ACC112 (cell line): Measurements from ENCODE around the gene CACNA1E.

Experiments used
- H2AFZ ChIP-seq: fragments of 200-600 bp; sonication (generic); one replicate; pipeline ENCODE4 v1.6.0; 2017; ENCODE audit warnings: antibody characterized with exemption, low read length; ENCODE audit not compliant: unreplicated experiment
- H3K27ac ChIP-seq: fragments of 200-600 bp; sonication (generic); 2 replicates; pipeline ENCODE4 v1.5.1; 2014; ENCODE audit warnings: low read depth, mild to moderate bottlenecking, antibody characterized with exemption, low read length, moderate library complexity
- H3K27me3 ChIP-seq: fragments of 200-600 bp; sonication (generic); 2 replicates; pipeline ENCODE4 v1.6.1; 2014; ENCODE audit warnings: mild to moderate bottlenecking, antibody characterized with exemption, low read length, moderate library complexity, mixed read lengths; ENCODE audit not compliant: insufficient read depth
- H3K36me3 ChIP-seq: fragments of 200-600 bp; sonication (generic); 2 replicates; pipeline ENCODE4 v1.6.1; 2016; ENCODE audit warnings: mild to moderate bottlenecking, antibody characterized with exemption, low read length, moderate library complexity, mixed read lengths; ENCODE audit not compliant: insufficient read depth
- H3K4me1 ChIP-seq: fragments of 200-600 bp; sonication (generic); one replicate; pipeline ENCODE4 v1.6.1; 2016; ENCODE audit warnings: low read length, mixed read lengths; ENCODE audit not compliant: insufficient read depth, unreplicated experiment, control insufficient read depth
- H3K4me3 ChIP-seq: fragments of 200-600 bp; sonication (generic); 2 replicates; pipeline ENCODE4 v1.5.1; 2014; ENCODE audit warnings: mild to moderate bottlenecking, low read depth, low read length
- H3K79me2 ChIP-seq: fragments of 200-600 bp; sonication (generic); one replicate; pipeline ENCODE4 v1.6.0; 2016; ENCODE audit warnings: low read length; ENCODE audit not compliant: control insufficient read depth, unreplicated experiment, insufficient read depth

Gene CACNA1E

DNA sequence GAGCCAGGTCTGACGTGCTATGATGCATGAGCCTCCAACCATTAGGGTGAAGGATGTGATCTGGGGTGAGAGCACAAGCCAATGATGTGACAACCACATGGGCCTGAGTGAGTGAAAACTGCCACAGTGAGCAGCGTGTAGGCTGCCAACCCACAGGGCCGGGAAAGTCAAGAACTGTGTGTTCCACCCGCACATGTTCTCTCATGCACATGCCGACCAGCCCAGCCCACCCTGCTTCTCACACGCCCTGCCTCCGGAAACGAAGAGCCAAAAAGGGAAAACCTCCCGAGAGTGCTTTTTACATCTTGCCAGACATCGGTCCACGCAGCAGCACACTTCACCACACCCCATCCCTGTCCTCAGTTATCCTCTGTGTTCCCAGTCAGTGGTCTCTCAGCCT lies 197.0 kb downstream of the CACNA1E start:
- Histone ChIP-seq H3K36me3 (no peaks in the 10 kb centered on the region), H3K27me3 (no peaks in the 10 kb centered on the region), H3K79me2 (no peaks in the 10 kb centered on the region), H3K4me1 (no peaks in the 10 kb centered on the region), H3K4me3 (no peak overlapping the region), H2AFZ (no peak overlapping the region), H3K27ac (no peak overlapping the region)

DNA sequence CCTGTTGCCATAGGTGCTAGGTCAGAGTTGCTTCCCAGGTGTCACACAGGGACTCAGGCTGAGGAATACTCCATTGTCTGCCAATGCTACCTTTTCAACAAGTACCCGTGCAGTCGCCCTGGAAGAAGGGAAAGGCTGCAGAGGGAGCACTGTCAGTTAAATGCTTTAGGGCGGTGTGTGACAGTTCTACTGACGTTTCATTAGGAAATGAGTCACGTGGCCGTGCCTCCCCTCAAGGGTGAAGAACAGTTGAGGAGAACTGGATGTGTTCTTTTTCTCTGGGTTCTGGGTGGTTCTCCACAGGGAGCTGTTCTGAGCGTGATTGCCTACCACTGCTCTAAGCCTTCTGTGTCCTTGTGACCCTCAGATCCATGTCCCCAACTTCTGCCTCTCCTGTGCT lies 197.6 kb downstream of the CACNA1E start:
- Histone ChIP-seq H3K27me3 (no peaks in the 10 kb centered on the region), H2AFZ (no peak overlapping the region), H3K27ac (no peak overlapping the region), H3K4me1 (no peaks in the 10 kb centered on the region), H3K36me3 (no peaks in the 10 kb centered on the region), H3K79me2 (no peaks in the 10 kb centered on the region), H3K4me3 (no peak overlapping the region)

GRCh38 chr1:181685211-181685610 lies 201.9 kb downstream of the CACNA1E start:
- no peaks in the 10 kb centered on the region for H3K4me1 ChIP-seq
- H3K4me3 ChIP-seq, result no peak overlapping the region
- no peak overlapping the region for H3K27ac ChIP-seq
- no peaks in the 10 kb centered on the region for H3K36me3 ChIP-seq
- H3K27me3 ChIP-seq, result no peaks in the 10 kb centered on the region
- H3K79me2 ChIP-seq, result no peaks in the 10 kb centered on the region
- no peak overlapping the region for H2AFZ ChIP-seq

DNA sequence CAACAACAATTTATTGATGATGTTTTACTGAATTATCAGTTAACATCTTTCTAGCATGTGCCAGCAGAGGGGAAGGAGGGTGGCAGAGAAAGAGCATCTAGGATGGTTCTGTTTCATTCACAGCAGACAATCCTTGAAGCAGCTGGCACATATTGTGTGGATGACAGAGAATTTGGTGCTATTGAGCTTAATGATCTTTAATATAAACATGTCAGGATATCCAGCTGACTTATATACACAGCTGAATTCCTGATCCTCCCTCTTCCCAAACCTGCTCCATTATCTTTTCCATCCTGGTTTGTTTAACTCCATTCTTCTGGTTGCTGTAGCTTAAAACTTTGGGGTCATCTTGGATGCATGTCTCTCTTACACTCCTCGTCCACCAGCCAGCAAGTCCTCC lies 218.6 kb downstream of the CACNA1E start:
- H3K36me3 ChIP-seq, result no peaks in the 10 kb centered on the region
- H3K4me3 ChIP-seq, result no peak overlapping the region
- no peak overlapping the region for H2AFZ ChIP-seq
- H3K4me1 ChIP-seq, result no peaks in the 10 kb centered on the region
- H3K27me3 ChIP-seq, result no peaks in the 10 kb centered on the region
- H3K79me2 ChIP-seq, result no peaks in the 10 kb centered on the region
- no peak overlapping the region for H3K27ac ChIP-seq

DNA sequence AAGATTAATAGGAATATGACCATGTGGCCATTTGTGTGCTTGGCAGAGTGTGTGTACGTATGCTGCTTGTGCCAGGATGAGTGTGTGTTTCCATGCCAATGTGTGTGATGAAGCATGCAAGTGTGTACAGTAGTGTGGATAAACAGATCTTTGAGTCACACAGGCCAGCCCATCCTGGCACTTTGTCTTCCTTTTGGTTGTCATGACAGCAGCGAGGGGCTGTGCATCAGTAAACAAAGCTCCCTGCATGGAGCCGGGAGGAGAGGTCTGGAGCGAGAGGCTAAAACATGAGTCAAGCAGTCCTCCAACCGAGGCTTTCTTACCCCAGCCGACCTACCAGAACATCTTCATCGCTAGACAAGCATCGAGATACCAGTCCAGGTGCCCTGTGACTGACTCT lies 221.2 kb downstream of the CACNA1E start:
- Histone ChIP-seq H3K27ac (no peak overlapping the region), H3K27me3 (no peaks in the 10 kb centered on the region)

DNA sequence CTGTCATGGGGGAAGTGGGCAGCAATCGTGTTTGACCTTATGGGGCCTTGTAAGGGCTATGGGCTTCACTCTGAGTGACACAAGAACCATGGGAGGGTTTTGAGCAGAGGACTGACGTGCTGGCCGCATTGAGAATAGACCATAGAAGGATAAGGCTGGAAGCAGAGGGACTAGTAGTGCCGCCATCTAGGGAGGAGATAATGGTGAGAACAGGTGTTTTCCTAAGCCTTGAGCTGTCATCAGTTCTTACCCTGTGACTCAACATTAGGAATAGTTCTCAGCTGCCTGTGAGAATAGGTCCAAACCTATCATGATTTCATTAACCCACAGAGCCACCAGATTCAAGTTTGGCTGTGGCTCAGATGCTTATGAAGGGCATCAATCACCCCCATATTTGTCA lies 228.5 kb downstream of the CACNA1E start:
- no peak overlapping the region for H2AFZ ChIP-seq
- no peak overlapping the region for H3K4me3 ChIP-seq

More for the DNA sequence above, 221.2 kb downstream of the CACNA1E start:
- Histone ChIP-seq H2AFZ (no peak overlapping the region), H3K79me2 (no peaks in the 10 kb centered on the region), H3K4me3 (no peak overlapping the region), H3K36me3 (no peaks in the 10 kb centered on the region), H3K4me1 (no peaks in the 10 kb centered on the region)

DNA sequence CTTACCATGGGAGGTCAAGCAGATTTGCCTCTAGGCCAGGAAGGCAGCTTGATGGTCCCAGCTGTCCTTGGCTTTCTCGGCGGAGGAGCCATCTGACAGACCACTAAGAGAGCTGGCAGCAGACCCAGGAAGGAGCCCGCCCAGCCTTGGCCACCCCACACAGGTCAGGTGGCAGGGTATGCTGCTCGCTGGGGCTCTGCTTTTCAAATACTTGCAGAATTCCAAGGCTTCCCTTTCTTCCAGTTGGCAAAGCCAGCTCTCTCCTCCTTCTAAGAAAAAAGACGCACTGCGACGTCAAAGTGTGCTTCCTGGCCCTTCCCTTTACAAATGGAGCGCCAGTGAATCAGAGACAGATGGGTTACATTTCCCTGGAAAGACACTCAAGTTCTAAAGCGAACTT lies 229.4 kb downstream of the CACNA1E start:
- Histone ChIP-seq H3K4me1 (no peaks in the 10 kb centered on the region), H3K27me3 (no peaks in the 10 kb centered on the region), H3K36me3 (no peaks in the 10 kb centered on the region), H3K79me2 (no peaks in the 10 kb centered on the region), H2AFZ (no peak overlapping the region), H3K27ac (no peak overlapping the region), H3K4me3 (no peak overlapping the region)

More for the DNA sequence above, 228.5 kb downstream of the CACNA1E start:
- no peaks in the 10 kb centered on the region for H3K36me3 ChIP-seq
- no peaks in the 10 kb centered on the region for H3K4me1 ChIP-seq
- H3K27ac ChIP-seq, result no peak overlapping the region
- H3K79me2 ChIP-seq, result no peaks in the 10 kb centered on the region
- H3K27me3 ChIP-seq, result no peaks in the 10 kb centered on the region

- no peaks in the 10 kb centered on the region for H3K27me3 ChIP-seq
- no peaks in the 10 kb centered on the region for H3K4me1 ChIP-seq
- no peaks in the 10 kb centered on the region for H3K36me3 ChIP-seq
- H3K27ac ChIP-seq, result no peak overlapping the region
- H3K4me3 ChIP-seq, result no peak overlapping the region
- no peaks in the 10 kb centered on the region for H3K79me2 ChIP-seq
- no peak overlapping the region for H2AFZ ChIP-seq
These were observed 231.1 kb downstream of the CACNA1E start for GRCh38 chr1:181714428-181714827.

GRCh38 chr1:181718034-181718433 lies 234.7 kb downstream of the CACNA1E start:
- Histone ChIP-seq H3K27ac (no peak overlapping the region), H3K27me3 (no peaks in the 10 kb centered on the region), H3K4me3 (no peak overlapping the region), H3K36me3 (no peaks in the 10 kb centered on the region), H2AFZ (no peak overlapping the region), H3K79me2 (no peaks in the 10 kb centered on the region), H3K4me1 (no peaks in the 10 kb centered on the region)

DNA sequence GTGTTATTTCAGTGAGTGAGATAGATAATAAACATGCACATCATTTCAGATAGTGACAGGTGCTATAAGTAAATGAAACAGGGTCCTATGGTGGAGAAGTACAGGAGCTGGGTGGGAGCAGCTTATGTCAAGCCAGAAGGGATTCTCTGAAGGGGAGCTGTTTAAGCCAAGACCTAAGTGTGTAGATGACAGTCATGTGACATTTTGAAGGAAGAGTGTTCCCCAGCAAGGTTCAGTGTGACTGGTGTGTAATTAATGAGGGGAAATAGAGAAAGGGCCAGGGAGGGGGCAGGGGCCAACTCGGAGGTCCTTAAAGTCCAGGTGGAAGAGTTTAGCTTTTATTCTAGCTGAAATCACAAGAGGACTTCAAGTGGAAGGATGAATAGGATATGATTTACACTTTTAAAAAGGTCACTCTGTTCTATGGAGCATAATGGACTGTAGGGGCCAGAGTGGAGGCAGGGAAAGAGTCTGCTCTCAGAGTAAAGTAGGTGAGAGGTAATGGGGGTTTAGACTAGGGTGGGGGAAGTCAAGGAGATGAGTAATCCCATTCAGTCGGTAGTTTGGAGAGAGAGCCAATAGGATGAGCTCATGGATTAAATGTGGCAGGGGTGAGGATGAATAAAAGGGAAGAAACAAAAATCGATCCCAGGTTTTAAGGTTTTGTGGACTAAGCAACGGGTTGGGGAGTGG lies 243.1 kb downstream of the CACNA1E start:
- H3K27ac ChIP-seq, result no peak overlapping the region
- no peaks in the 10 kb centered on the region for H3K36me3 ChIP-seq
- H2AFZ ChIP-seq, result no peak overlapping the region
- no peaks in the 10 kb centered on the region for H3K4me1 ChIP-seq
- H3K27me3 ChIP-seq, result no peaks in the 10 kb centered on the region
- no peaks in the 10 kb centered on the region for H3K79me2 ChIP-seq
- no peak overlapping the region for H3K4me3 ChIP-seq

DNA sequence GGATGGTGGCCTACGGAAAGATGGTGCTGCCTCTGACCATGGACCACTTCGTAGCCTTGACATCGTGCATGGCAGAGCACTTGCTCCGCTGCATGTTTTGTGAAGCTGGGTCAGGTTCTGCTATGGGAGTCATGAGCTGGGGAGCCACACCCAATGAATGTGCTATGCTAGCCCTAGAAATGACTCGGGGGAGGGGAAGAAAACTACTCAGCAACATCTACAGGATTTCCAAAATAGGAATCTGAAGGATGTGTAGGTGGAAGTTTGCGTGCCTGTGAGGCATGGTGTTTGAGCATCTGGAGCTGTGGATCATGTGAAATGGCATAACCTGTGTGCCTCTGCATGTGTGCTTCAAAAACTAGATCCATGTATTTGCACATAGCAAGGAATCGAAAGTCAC lies 247.3 kb downstream of the CACNA1E start:
- Histone ChIP-seq H3K36me3 (no peaks in the 10 kb centered on the region), H3K4me1 (no peaks in the 10 kb centered on the region), H2AFZ (no peak overlapping the region), H3K27me3 (no peaks in the 10 kb centered on the region), H3K27ac (no peak overlapping the region), H3K4me3 (no peak overlapping the region), H3K79me2 (no peaks in the 10 kb centered on the region)
